Stimulated activated CD8-positive, alpha-beta memory T cell treated with anti-CD3 and anti-CD28 coated beads, Interleukin-12 subunit alpha, Interleukin-12 subunit beta, amount 100 ng/mL, for 24 hours (primary cell): Measurements from ENCODE around the gene ENOX1.

Experiments
- DNase-seq: peaks from one replicate; pipeline ENCODE4 v3.0.0-alpha.2; 2020; ENCODE audit errors: extremely low read depth

The ENOX1 gene

DNA sequence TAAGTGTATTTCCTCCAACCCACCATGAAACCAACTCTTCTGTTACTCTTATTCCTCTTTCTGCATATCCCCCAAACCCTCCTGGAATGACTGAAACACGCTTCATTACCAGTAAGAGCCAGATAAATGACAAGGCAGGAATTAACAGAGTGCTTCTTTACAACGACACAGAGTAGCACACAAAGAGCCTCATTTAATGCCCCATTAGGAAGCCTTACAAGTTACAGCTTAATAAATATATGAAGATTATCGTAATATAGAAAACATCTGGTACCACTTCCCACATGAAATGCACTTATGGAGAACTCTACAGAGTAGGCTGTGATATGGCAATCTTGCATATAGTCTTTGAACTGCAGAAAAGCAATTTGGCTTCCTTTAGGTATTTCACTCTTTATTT lies 116.8 kb downstream of the ENOX1 start:
- no peak for DNase-seq

DNA sequence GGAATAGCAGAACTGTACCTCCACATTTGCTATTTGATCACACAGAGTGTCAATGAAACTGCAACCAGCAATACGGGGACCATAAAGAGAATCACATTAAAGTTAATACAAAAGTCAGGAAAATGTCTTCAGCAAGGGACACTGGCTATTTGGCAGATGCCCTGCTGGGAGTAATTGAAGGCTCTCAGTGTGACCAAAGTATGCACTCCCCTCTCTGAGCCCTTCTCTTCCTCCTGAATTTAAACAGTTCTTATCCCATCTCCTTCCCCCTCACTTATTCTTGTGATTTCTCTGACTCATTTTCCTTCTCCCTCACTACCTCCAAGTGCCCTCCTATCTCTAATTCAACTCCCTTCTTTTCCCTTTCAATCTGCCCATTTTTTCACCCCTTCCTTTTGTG lies 117.7 kb downstream of the ENOX1 start:
- no peak for DNase-seq

DNA sequence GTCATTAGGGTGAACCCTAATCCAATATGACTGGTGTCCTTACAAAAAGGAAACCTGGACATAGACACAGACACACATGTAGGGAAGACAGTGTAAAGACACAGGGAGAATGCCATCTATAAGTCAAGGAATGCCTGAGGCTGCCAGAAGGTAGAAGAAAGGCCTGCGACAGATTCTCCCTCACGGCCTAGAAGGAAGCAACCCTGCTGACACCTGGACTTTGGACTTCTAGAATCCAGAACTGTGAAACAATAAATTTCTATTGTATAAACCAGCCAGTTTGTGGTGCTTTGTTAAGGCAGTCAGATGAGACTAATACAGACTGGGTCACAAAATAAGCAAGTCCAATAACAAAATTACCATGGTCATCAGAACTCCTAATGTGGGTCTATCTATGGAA lies 120.4 kb downstream of the ENOX1 start:
- DNase-seq = no peak

DNA sequence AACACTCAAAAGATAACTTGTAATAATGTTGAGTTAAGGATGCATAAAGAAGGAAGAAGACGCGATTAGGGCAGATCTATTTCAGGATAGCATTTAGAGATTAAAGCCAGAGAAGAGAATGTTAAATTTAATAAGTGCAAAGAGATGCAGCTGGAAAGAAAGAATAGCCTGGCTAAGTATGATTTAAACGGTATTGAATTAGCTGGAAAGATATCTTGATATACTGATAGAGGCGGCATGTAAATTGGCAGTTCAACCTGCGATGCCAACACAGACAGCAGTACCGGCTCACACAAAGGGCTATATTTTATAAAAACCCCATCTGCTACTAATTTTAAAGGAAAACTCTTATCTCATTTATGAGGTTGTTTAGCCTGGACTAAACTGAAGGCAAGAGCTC lies 121.4 kb downstream of the ENOX1 start:
- no peak for DNase-seq

DNA sequence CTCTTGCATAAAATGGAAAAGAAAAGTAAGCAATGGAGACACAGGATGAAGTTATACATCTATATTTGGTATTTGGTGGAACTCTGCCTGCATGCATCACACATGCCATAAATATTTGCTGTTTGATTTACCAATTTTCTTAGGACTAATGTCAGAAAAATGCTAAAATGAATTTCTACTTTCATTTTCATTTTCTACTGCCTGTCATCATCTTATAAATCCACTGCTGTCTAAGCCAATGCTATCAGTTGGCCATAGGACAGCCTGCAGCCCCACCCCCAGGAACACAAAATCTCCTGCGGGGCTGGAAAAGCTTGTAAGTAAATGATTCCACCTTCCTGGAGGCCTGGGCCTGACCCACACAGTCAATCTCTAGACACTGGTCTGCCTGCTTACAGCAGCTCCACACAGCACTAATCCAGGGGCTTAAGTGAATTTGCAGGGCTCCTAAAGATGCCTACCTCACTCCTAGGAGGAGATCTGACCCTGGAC lies 122.0 kb downstream of the ENOX1 start:
- no peak for DNase-seq

DNA sequence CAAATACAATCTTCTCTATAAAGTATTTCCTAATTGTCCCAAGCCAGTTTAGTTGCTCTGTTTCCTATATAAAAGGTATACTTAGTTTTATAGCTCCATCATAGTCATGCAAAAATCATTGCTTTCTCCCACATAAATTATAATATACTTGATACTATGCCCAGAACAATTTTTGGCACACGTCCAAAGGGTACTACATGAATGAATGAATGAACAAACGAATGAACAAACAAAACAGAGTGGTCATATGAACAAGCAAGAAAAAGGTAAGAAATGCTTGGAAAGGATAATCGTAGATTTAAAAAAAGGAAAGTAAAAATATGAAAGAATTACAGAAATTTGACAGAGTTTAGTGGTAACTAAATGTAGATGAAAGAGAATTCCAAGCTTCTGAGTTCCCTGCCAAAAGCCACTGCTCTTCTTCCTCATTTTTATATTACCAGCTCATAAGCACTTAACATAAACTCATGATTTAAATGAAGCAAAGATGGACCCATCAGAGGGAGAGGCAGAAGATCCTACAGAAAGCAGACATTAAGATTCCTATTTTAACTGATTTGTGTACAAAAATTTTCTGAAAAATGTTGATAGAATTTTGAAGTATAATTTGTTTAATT lies 123.2 kb downstream of the ENOX1 start:
- no peak for DNase-seq

DNA sequence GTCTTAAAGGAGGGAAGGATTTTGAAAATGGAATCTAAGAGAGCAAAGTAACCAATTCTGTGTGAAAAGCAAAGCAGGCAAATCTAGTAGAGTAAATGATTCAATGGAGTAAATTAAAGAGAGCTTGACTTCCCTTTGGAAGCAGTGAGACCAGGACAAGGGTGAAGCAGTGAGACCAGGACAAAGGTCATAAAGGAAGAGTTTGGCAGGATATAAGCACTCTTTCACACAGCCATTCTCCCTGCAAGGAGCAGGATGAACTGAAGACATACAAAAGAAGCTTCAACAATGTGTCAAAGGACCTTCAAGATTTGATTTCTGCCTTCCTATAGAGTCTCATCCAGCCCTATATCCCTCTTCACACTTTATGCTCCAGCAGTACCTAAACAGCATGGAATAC lies 123.8 kb downstream of the ENOX1 start:
- DNase-seq = no peak

DNA sequence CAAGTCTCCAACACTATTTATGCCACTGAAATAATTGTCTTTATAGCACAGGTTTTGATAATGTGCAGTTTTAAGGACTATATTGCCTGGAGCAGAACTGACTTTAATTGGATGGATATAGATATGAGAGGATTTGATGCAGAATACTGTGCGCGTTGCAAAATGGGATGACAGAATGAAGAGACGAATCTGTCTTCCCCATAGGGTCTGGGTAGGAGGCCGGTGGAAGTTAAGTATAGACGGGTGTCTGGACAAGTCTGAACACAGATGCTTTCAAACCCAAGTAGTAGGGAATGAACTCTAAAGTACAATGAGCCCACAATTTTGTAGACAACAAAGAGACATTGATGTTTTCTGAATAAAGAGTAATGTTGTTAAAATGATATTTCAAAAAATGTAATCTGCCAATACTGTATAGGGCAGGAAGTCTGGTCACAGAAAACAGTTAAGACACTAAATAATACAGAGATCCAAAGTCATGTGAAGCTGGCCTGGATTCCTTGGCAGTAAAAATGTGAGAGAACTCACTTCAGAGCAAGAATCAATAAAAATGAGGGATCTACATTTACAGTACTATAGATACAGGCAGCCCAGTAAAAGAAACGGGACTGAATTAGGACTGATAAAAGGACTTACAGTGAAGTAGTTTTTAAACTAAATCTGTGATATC lies 125.5 kb downstream of the ENOX1 start:
- DNase-seq = no peak

DNA sequence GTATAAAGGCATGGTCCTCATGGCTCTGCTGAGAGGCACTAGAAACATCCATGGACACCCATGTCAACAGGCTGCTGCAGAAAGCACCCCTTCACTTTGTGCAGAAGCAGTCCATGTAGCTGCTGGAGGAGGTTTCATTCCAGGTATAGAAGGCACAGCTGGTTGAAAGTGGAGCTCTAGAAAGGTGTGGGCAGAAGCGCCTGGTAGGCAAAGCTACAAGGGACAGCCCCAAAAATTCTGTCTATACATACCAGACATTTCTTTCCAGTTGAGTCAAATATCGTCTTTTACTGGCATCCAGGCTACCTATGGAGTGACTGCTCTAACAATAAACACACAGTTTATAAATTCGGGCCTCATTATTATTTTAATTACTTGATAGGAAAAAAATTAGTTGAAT lies 129.3 kb downstream of the ENOX1 start:
- no peak for DNase-seq

DNA sequence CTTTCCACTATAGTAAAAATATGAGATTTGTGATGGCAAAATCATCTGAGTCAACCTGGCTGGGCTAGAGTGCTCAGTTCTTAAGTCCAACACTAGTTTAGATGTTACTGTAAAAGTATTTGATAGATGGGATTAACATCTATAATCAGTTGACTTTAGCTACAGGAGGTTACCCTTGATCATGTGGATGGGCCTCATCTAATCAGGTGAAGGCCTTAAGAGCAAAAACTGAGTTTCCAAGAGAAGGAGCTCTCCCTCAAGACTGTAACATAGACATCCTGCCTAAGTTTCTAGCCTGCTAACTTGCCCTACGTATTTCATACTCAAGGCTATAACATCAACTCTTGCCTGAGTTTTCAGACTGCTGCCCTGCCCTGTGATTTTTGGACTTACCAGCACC lies 132.8 kb downstream of the ENOX1 start:
- DNase-seq = no peak

DNA sequence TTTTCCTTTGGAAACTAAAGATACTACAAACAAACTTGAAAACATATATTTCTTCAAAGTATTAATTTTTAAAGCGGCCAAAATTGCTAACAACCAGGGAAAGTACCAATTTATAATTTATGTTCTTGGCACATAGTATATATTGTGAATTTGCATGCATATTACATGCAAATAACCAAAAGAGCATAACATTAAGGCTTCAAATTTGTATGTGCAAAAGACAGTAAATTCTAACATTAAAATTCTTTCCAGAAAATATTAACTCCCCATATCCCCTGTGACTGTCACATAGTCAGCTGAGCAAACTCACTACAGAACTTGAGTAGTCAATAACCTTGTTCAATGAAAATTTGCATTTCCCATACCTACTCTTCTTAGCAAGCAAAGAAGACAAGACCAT lies 133.4 kb downstream of the ENOX1 start:
- no peak for DNase-seq

DNA sequence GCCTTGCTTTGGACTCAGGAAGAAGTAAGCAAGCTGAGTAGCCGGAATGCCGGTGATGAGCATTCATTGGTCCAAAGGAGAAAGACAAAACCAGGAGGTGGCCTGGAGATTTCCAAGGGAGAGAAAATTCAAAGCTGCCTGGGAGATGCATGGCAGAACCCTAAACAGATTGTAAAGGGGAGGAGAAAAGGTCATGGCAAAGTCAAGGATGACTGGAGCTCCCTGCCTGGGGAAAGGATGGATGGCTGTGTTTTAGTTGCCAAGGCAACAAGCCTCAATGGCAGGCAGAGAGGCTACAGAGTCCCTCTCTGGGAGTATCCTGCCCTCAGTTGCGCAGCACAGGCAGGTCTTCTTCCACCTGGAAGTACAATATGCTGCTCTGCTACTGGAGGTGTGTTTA lies 134.0 kb downstream of the ENOX1 start:
- no peak for DNase-seq

DNA sequence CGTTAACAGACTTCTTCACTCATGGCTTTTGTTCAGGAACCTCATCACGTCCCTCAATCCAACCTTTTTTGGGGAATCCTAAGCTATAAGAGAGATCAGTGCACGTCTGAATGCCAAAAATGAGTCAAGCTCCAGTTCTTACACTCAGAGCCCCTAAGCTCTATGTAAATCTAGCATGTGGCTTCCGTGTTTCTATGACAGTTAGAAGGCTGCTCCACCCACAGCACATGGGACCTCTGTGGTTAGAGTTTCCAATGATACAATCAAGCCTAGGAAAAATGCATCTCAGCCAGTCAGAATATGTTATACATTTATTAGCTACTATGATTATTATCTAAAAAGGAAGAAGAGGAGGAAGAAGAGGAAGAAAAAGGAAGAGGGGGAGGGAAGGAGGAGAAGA lies 135.9 kb downstream of the ENOX1 start:
- no peak for DNase-seq

DNA sequence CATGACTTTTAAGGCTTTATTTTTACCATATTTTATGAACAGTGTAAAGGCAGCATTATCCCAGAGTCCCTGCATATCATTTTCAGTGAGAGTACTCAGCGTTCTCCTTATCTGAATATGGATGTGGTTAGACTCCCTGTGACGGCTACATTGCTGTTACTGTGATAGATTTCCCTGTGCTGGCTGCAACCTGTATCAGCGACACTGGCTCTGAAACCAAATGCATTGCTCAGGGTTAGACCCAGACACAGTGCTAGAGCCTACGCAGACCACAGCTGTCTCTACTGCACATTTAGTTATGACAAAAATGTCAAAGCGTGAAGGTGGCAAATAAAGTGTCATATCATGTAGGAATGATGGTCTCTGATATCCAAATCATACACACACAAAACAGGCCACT lies 138.0 kb downstream of the ENOX1 start:
- DNase-seq = no peak

DNA sequence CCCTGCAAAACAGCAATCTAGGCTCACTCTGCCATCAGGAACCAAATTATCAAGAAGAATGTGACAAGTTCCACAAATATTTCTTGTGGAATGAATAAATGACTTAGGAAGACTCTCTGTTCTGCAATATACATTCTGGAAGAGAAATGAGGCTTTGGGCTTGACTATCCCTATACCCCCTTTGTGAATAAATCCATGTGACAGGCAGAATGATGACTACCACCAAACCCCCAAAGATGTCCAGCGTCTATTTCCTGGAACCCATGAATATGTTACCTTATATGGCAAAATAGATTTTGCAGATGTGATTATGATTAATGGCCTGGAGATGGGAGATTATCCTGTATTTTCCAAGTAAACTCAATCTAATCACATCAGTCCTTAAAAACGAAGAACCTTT lies 139.3 kb downstream of the ENOX1 start:
- DNase-seq = no peak

DNA sequence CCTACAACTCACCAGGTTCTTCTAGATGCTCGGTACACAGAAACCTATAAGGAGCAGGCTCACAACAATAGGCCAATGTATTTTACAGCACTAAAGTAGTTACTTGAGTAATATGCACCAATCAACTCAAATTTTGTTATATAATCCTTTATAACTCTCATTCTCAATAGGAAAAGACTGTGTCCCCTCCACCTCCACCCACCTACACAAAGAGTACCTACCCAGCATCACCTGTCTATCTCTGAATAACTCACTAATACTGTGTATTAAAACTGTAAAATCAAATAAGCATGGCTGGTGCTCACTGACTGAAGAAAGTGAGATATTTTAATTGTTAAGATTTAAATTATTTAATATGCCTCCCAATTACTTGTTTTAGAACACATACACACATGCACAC lies 146.3 kb downstream of the ENOX1 start:
- DNase-seq = no peak

DNA sequence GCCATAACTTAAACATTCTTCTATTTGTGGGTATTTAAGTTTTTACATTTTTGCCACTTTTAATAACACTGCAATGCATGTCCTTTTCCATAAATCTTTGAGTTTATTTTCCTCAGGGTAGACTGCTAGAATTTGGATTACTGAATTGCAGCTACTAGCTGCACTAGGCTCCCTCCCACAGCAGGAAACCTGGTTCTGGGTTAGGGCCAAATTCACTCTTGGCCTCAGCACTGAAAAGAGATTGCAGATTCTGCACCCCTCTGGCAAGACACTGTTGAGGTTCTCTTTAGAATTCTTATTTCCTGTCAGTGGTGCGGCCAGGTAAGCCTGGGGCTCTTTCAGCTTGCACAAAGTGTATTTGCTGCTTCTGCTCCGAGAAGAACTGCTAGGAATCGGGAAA lies 155.7 kb downstream of the ENOX1 start:
- DNase-seq = no peak

DNA sequence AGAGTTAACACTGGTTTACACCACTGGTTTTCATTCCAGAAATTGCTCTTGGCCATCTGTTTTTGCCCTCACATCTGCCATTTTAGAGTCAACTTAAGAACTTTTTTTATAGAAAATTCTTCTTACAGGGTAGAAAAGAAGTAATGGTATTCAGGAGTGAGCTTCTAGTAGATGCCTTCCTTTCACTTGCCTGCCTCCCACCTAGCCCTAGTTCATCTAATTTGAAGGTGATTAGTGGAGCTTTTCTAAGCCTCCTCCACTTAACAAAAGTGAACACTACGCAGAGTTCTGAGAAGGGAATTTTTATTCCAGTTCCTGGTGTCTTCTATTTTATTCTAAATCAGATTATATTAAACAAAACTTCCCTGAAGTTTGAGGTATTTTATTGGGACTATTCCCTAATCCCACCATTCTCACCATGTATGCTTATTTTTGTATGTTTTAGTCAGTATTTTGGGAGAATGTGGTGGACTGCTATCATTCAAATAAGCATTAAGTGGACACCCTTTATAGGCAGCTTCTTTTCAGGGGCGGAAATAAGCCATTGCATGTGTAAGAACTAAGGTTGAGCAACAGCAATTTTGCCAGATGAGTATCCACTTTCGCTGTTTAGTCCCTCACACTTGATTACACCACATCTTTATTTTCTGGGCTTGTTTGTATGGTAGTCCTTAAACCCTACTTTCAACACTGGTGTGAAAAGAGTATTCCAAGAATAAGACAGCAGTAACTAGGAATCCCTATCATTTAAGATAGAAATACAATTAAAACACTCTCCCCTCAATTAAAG lies 156.9 kb downstream of the ENOX1 start:
- DNase-seq = no peak

DNA sequence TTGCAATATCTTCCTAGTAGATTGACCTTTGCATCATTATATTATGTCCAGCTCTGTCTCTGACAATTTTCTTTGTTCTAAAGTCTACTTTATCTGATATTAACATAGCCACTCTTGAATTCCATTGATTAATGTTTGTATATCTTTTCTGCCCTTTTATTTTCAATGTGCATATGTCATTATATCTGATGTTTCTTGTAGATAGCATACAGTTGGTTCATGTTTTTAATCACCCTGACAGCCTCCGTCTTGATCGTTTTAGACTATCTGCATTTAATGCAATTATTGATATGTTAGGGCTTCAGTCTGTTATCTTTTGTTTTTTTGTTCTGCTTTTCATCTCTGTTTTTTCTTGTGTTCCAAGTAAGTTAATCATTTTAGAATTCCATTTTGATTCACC lies 159.8 kb downstream of the ENOX1 start:
- no peak for DNase-seq

DNA sequence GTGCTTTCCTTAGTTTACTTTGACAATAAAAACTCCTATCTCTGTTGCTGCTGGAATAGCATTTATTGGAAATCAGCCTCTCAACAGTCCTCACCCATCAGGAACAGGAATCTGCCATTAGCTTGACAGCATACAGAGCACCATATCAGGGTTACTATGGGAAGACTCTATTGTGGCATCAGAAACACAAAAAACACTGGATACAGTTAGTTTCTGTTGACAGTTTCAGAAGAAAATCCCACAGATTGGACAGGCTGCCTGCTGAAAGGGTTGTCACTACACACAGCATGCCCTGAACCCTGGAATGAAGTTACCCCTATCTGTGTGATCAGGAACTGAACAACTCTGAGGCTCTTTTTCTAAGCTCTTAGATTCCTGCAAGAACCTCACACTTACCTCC lies 172.7 kb downstream of the ENOX1 start:
- DNase-seq = no peak

DNA sequence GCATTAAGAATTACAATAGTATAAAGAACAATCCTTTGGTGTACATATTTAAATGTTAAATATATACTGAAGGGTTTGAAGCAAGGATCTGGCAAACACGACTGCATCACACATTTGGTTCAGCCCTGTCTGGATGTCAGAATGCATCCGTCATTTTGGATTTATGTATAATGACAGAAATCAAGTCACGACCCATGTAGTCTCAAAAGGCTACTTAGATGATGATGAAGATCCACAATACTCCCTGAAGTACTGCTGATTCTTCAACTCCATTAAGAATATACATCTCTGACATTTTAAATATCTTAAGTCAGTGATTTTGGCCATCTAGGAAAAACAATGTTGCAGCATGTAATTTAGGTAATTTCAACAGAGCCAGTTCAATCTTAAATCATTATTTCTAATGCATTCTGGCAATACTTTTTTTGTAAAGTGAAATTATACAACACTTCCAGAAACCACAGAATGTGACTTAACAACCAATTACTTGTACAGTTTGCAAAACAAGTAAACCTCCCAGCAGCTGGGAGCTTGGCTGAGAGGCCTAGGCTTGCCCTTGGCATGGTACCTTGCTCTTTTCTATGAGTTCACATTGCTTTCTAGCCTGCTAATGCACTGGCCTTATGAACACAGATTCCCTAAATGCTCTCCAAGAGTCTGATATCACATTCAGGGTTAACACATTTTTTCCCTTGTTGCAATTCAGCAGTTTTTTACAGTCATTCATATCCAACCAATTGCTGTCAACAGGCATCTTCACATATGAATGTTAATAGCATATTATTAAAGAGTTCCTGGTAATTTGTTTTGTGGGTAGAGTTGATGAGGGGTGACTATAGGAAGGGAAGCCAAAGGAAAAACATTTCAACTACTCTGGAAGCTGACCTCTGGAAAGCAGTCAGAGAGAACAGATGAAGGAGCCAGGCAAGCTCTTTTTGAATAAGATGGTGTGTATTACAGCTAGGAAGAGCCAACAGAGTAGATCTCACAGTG lies 175.2 kb downstream of the ENOX1 start:
- DNase-seq = no peak
